Tibial nerve (tissue), 4 donors: Measurements from ENCODE around the gene SLC38A7.

Experiments
- CTCF ChIP-seq, 5 experiments: fragments of 200-600 bp in 3 of 5; fragments of 450-650 bp in 2 of 5; sonication (generic) in 3 of 5; IDR thresholded peaks; one replicate each; pipeline ENCODE4 v1.5.1; 2016 to 2019; ENCODE audit warnings: antibody characterized with exemption in 5 of 5, mild to moderate bottlenecking in 3 of 5, moderate library complexity in 2 of 5
- EP300 ChIP-seq, 2 donors: sonication (generic); formaldehyde crosslinking; IDR thresholded peaks; one replicate each; pipeline ENCODE4 v1.6.1; 2017; ENCODE audit warnings: antibody characterized with exemption in 2 of 2, mild to moderate bottlenecking in 1 of 2

DNA sequence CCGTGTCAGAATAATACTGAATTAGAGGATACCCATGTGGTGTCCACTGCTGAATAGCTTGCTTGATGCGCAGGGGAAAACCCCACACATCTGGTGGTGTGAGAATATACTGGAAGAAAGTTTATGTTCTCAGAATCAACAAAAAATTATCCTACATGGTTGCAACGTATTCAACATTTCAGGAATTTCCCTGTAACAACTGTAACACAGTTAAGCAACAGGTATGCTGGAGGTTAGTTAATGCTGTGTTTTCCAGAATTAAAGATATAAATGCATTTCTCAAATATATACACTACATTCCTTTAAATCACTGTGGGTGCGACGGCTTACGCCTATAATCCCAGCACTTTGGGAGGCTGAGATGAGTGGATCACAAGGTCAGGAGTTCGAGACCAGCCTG is 60.4 kb downstream of the SLC38A7 start:
- TF ChIP-seq EP300 (IDR thresholded peaks at IDR 0.05) (no peak), CTCF (IDR thresholded peaks at IDR 0.05) (no peak)
